Endothelial cell of umbilical vein (primary cell): ENCODE data around the gene SMIM27. TPM values are rescaled to one million over a fixed set of nuclear protein-coding genes. Genes with fewer than 3 reads are reported as not detected.
"Not testable (repeated sequence)": the region's sequence is repeated elsewhere in the genome, so short reads cannot be mapped to it uniquely, and the experiment has no call there.

Source experiments
- BruUV-seq: library from RNA; stranded (reverse); fragments of 400-500 nt; replicated peaks from 2 replicates; lab custom pipeline; 2021; lab: Mats Ljungman, UMichigan
- CTCF ChIA-PET: fragments of 300-600, 350-600 bp; sonication (Branson Sonifier 250); formaldehyde crosslinking; loops from one replicate; lab custom pipeline; 2021; ENCODE audit warnings: antibody characterized with exemption, inconsistent platforms; lab: Charles Lee
- POLR2A ChIA-PET: fragments of 300-600, 350-600 bp; sonication (Branson Sonifier 250); formaldehyde crosslinking; loops from one replicate; lab custom pipeline; 2021; ENCODE audit warnings: antibody characterized with exemption, inconsistent platforms; lab: Charles Lee
- DNase-seq: peaks from one replicate; pipeline ENCODE4 v3.0.0-alpha.2; 2011; ENCODE audit warnings: low read depth, low spot score
- FAIRE-seq: peaks from 2 replicates; lab custom pipeline; 2011; peaks lifted over from hg19 to GRCh38; lab: Jason Lieb, UNC
- H2AFZ ChIP-seq: 2 replicates; pipeline ENCODE4 v1.6.0; 2012; ENCODE audit warnings: low read depth, low read length, control low read depth, inconsistent platforms
- H3K27ac ChIP-seq: 2 replicates; pipeline ENCODE4 v1.5.1; 2011; ENCODE audit warnings: low read depth, mild to moderate bottlenecking, control low read depth, low read length, moderate library complexity; ENCODE audit not compliant: insufficient read depth
- H3K27me3 ChIP-seq, 2 experiments: 2 replicates each; pipeline versions ENCODE4 v1.6.0 to v1.6.1; 2011; ENCODE audit warnings: low read length in 2 of 2, mixed read lengths in 1 of 2; ENCODE audit not compliant: control insufficient read depth in 2 of 2, insufficient read depth in 2 of 2
- H3K36me3 ChIP-seq, 2 experiments: 2 replicates in 1 of 2; 3 replicates in 1 of 2; pipeline ENCODE4 v1.5.1; 2011; ENCODE audit warnings: low read length in 2 of 2, mild to moderate bottlenecking in 1 of 2, moderate library complexity in 1 of 2; ENCODE audit not compliant: control insufficient read depth in 2 of 2, insufficient read depth in 2 of 2; ENCODE audit errors: extremely low read depth in 1 of 2
- H3K4me1 ChIP-seq: 3 replicates; pipeline ENCODE4 v1.5.1; 2011; ENCODE audit warnings: mild to moderate bottlenecking, low read length; ENCODE audit not compliant: control insufficient read depth, insufficient read depth; ENCODE audit errors: extremely low read depth
- H3K4me2 ChIP-seq: 2 replicates; pipeline ENCODE4 v1.6.1; 2011; ENCODE audit warnings: low read length, control low read depth, mixed read lengths; ENCODE audit not compliant: insufficient read depth
- H3K4me3 ChIP-seq, 3 experiments: fragments of 200-600 bp in 1 of 3; sonication (generic), shearing (Covaris generic) in 1 of 3; replicated peaks in 1 of 3; 2 replicates each; pipeline ENCODE4 v1.5.1; 2011 to 2016; ENCODE audit warnings: control low read depth in 3 of 3, low read length in 3 of 3, mild to moderate bottlenecking in 2 of 3, inconsistent platforms in 1 of 3, low read depth in 1 of 3, moderate library complexity in 1 of 3; ENCODE audit not compliant: insufficient read depth in 1 of 3
- H3K79me2 ChIP-seq: 2 replicates; pipeline ENCODE4 v1.6.0; 2012; ENCODE audit warnings: low read length, inconsistent platforms; ENCODE audit not compliant: control insufficient read depth, insufficient read depth
- H3K9ac ChIP-seq: replicated peaks from 2 replicates; pipeline ENCODE3; 2011; ENCODE audit warnings: low read length, control low read depth; ENCODE audit not compliant: insufficient read depth; ENCODE audit errors: extremely low read depth
- H3K9me1 ChIP-seq: replicated peaks from 3 replicates; pipeline ENCODE4 v1.6.0; 2011; ENCODE audit warnings: mild to moderate bottlenecking, low read length; ENCODE audit not compliant: control insufficient read depth, insufficient read depth; ENCODE audit errors: extremely low read depth
- H3K9me3 ChIP-seq: replicated peaks from 2 replicates; pipeline ENCODE4 v1.5.1; 2012; ENCODE audit warnings: low read length, inconsistent platforms; ENCODE audit not compliant: control insufficient read depth, insufficient read depth
- H4K20me1 ChIP-seq: replicated peaks from 2 replicates; pipeline ENCODE3; 2011; ENCODE audit warnings: mild to moderate bottlenecking, low read length; ENCODE audit not compliant: control insufficient read depth, insufficient read depth; ENCODE audit errors: extremely low read depth
- EZH2 ChIP-seq: IDR thresholded peaks from 2 replicates; pipeline ENCODE4 v1.6.1; 2012; ENCODE audit warnings: borderline replicate concordance, low read depth, mild to moderate bottlenecking, moderate library complexity, low read length, inconsistent platforms; ENCODE audit not compliant: severe bottlenecking
- FOS ChIP-seq: IDR thresholded peaks from 2 replicates; pipeline ENCODE4 v1.6.1; 2011; ENCODE audit warnings: mild to moderate bottlenecking, low read length, moderate library complexity, borderline replicate concordance; ENCODE audit not compliant: insufficient read depth
- GATA2 ChIP-seq: IDR thresholded peaks from 2 replicates; pipeline ENCODE4 v1.7.0; 2011; ENCODE audit warnings: low read depth, mild to moderate bottlenecking, moderate library complexity, mixed read lengths, low read length; ENCODE audit not compliant: insufficient read length, insufficient read depth
- JUN ChIP-seq: IDR thresholded peaks from 2 replicates; pipeline ENCODE4 v1.6.1; 2011; ENCODE audit warnings: borderline replicate concordance, low read depth; ENCODE audit not compliant: insufficient read length, insufficient read depth
- MAX ChIP-seq: IDR thresholded peaks from 2 replicates; pipeline ENCODE4 v1.6.1; 2011; ENCODE audit not compliant: insufficient read depth, insufficient read length
- MYC ChIP-seq: IDR thresholded peaks from one replicate; pipeline ENCODE4 v1.6.1; 2011; ENCODE audit warnings: mild to moderate bottlenecking, low read depth, low read length
- POLR2A ChIP-seq: IDR thresholded peaks from 2 replicates; pipeline ENCODE4 v1.6.1; 2012; ENCODE audit warnings: low read depth, mild to moderate bottlenecking, control low read depth, low read length
- POLR2AphosphoS5 ChIP-seq: IDR thresholded peaks from 2 replicates; pipeline ENCODE4 v1.6.1; 2012; ENCODE audit warnings: low read depth, mild to moderate bottlenecking, control low read depth, low read length, moderate library complexity; ENCODE audit not compliant: insufficient read depth
- dilution Hi-C: fragments of 300-500 bp; cut with MboI; formaldehyde crosslinking; loops from one replicate; pipeline ENCODE4 v1.15.0; 2019; ENCODE audit warnings: low sequenced_read_pairs; ENCODE audit not compliant: extremely low pct_ligation_motif_present
- intact Hi-C: fragments of 100-400 bp; cut with micrococcal nuclease; formaldehyde crosslinking; loops from one replicate; pipeline ENCODE4 v1.10.0; 2022
- polyA plus RNA-seq, 4 experiments: library from polyadenylated mRNA; depleted of rRNA in 3 of 4; stranded (reverse) in 3 of 4; unstranded in 1 of 4; fragments of >200 nt; gene quantifications; 2 replicates each; pipeline versions ENCODE4 v1.2.1 to v1.2.3, GENCODE V29; 2011 to 2012; ENCODE audit warnings: missing spikeins in 1 of 4
- total RNA-seq: library from RNA; stranded (reverse); gene quantifications from 2 replicates; pipeline ENCODE4 v1.2.3, GENCODE V29; 2021
- TF ChIP-seq, protein P1 (sequence below), 2 donors: IDR thresholded peaks; 1 replicate in 1 of 2; 2 replicates in 1 of 2; pipeline ENCODE4 v1.5.1; 2011; ENCODE audit warnings: low read length in 2 of 2, mild to moderate bottlenecking in 2 of 2, moderate library complexity in 2 of 2, control low read depth in 1 of 2, inconsistent platforms in 1 of 2, low read depth in 1 of 2; ENCODE audit not compliant: insufficient read depth in 1 of 2; ENCODE audit errors: extremely low read depth in 1 of 2

The SMIM27 gene
- total and polyA plus RNA-seq, 2 donors (not counting 3 experiments of a cell fraction or from before 2014, with no cell fraction given): 3.4 to 11.5 TPM

DNA sequence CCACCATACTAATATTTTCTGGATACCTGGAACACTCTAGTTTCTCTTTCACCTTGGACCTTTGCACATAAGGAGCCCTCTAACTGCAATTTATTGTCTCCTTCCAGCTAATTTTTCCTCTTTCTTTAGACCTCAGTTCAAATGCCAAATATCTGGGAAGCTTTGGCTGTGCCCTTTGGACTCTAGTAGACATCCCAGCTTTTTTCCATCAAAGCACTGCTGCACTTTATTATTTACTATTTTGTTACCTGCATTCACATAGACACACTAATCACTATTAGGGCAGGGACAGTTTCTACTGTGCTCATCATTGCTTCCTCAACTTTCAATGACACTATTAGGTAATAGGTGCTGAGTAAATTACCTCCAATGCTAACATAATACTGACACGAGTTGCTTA is 28.2 kb upstream of the SMIM27 start:
- peak overlapping the region; percentile 5 for H3K4me2 ChIP-seq

GRCh38 chr9:32524558-32524891 is 27.6 kb upstream of the SMIM27 start:
- H3K9me1 ChIP-seq, H3K27me3 ChIP-seq, H3K9me3 ChIP-seq, H3K36me3 ChIP-seq, H3K27ac ChIP-seq, H3K9ac ChIP-seq, dilution Hi-C loops, BruUV-seq, FAIRE-seq, intact Hi-C loops, DNase-seq, H2AFZ ChIP-seq, H3K4me3 ChIP-seq, H4K20me1 ChIP-seq: not testable (repeated sequence)
- H3K79me2 ChIP-seq: peaks cover 30% of the 10 kb centered on the region
- ChIA-PET CTCF (interaction anchor here (2.5 to 4.9 kb wide), 4 partner anchors 17 to 146 kb away, joined by 8 to 172 read pairs (median 22); no protein-coding TSS in a partner anchor), POLR2A (interaction anchor here (2.9 kb wide), 1 partner anchor 145 kb away, joined by 15 read pairs; no protein-coding TSS in a partner anchor)
- H3K4me2 ChIP-seq: peak overlapping the region; percentile 85
- H3K4me1 ChIP-seq: peaks cover 15% of the 10 kb centered on the region

More for the DNA sequence above, 28.2 kb upstream of the SMIM27 start:
- H2AFZ ChIP-seq: no peak overlapping the region
- no peaks in the 10 kb centered on the region for H4K20me1 ChIP-seq
- no peaks in the 10 kb centered on the region for H3K9me1 ChIP-seq
- no peaks in the 10 kb centered on the region for H3K27me3 ChIP-seq
- intact Hi-C loops (no loop called here), dilution Hi-C loops (no loop called here)
- H3K9me3 ChIP-seq: no peaks in the 10 kb centered on the region
- POLR2A ChIA-PET: no interaction called here
- no TSS peak for BruUV-seq
- H3K9ac ChIP-seq: no peak overlapping the region
- no peak for TF ChIP-seq JUN
- no peak for TF ChIP-seq POLR2A
- TF ChIP-seq, protein P1, sequence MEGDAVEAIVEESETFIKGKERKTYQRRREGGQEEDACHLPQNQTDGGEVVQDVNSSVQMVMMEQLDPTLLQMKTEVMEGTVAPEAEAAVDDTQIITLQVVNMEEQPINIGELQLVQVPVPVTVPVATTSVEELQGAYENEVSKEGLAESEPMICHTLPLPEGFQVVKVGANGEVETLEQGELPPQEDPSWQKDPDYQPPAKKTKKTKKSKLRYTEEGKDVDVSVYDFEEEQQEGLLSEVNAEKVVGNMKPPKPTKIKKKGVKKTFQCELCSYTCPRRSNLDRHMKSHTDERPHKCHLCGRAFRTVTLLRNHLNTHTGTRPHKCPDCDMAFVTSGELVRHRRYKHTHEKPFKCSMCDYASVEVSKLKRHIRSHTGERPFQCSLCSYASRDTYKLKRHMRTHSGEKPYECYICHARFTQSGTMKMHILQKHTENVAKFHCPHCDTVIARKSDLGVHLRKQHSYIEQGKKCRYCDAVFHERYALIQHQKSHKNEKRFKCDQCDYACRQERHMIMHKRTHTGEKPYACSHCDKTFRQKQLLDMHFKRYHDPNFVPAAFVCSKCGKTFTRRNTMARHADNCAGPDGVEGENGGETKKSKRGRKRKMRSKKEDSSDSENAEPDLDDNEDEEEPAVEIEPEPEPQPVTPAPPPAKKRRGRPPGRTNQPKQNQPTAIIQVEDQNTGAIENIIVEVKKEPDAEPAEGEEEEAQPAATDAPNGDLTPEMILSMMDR (IDR thresholded peaks at IDR 0.05; ENCODE audit: extremely low read depth in 1 of 2, insufficient read depth in 1 of 2, low read depth in 1 of 2, low read length in 2 of 2): no peak
- no peak for TF ChIP-seq EZH2
- TF ChIP-seq GATA2: no peak
- TF ChIP-seq MYC: no peak
- no peak for TF ChIP-seq POLR2AphosphoS5
- no peak for TF ChIP-seq MAX
- TF ChIP-seq FOS: no peak
- no peaks in the 10 kb centered on the region for H3K36me3 ChIP-seq
- FAIRE-seq: no peak
- CTCF ChIA-PET: interaction anchor here (4.9 kb wide), 1 partner anchor 146 kb away, joined by 172 read pairs; no protein-coding TSS in a partner anchor
- DNase-seq: no peak
- no peak overlapping the region for H3K4me3 ChIP-seq
- no peak overlapping the region for H3K27ac ChIP-seq
- H3K4me1 ChIP-seq: peaks cover 15% of the 10 kb centered on the region
- H3K79me2 ChIP-seq: peaks cover 30% of the 10 kb centered on the region
